Measurements from ENCODE around the gene USF2.

USF2 gene

DNA sequence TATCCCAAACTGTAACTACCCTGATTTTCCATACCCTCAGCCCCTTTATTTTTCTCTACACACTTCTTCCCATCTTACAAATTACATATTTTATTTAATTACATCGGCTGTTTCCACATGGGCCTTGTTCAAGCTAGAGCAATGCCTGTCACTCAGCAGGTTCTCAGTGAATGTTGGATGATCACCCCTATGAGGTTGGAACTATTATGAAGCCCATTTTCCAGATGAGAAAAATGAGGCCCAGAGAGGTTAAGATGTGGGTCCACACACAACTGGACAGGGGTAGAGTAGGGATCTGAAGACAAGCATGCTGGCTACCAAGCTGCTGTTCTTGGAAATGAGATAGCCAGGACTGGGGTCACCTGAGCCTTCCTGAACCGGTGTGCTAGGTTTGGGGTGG lies 33.2 kb downstream of the USF2 start:
- TF ChIP-seq, protein P1, sequence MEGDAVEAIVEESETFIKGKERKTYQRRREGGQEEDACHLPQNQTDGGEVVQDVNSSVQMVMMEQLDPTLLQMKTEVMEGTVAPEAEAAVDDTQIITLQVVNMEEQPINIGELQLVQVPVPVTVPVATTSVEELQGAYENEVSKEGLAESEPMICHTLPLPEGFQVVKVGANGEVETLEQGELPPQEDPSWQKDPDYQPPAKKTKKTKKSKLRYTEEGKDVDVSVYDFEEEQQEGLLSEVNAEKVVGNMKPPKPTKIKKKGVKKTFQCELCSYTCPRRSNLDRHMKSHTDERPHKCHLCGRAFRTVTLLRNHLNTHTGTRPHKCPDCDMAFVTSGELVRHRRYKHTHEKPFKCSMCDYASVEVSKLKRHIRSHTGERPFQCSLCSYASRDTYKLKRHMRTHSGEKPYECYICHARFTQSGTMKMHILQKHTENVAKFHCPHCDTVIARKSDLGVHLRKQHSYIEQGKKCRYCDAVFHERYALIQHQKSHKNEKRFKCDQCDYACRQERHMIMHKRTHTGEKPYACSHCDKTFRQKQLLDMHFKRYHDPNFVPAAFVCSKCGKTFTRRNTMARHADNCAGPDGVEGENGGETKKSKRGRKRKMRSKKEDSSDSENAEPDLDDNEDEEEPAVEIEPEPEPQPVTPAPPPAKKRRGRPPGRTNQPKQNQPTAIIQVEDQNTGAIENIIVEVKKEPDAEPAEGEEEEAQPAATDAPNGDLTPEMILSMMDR (IDR thresholded peaks at IDR 0.05; ENCODE audit: extremely low read depth, missing control alignments), result no peak
- no peak for DNase-seq (ENCODE audit: low spot score)

DNA sequence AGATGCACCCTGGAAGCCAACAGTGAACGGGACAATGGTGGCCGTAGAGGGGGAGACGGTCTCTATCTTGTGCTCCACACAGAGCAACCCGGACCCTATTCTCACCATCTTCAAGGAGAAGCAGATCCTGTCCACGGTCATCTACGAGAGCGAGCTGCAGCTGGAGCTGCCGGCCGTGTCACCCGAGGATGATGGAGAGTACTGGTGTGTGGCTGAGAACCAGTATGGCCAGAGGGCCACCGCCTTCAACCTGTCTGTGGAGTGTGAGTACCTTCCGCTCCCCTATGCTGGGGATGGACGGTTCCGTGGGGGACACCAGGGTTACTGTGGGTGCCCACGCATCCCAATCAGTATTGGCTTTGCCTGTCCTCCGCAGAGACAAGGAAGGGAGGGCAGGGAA lies 33.7 kb downstream of the USF2 start:
- TF ChIP-seq, protein P1 (IDR thresholded peaks at IDR 0.05; ENCODE audit: extremely low read depth, missing control alignments), result no peak
- no peak for DNase-seq (ENCODE audit: low spot score)

DNA sequence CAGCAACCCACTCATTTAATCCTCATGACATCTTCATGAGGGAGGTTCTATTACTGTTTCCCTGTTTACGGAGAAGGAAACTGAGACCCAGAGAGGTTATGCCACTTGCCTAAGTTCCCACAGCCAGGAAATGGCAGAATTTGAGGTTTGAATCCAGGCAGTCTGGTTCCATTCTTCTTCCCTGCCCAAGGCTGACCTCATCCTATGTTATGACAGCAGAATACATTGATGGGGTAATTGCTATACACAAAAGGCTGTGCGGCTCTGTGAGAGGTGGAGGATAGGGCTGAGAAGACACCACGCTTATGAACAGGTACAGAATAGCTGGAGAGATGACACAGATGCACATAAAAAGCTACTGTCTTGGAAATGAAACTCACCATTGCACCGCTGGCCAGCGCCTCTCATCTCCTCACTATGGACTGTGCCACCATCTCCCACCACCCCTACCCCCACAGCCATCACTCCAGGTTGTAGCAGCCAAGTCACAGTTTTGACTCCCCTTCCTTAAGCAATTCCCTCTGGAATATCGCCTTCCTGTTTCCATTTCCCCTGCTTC lies 34.7 kb downstream of the USF2 start:
- TF ChIP-seq, protein P1 (IDR thresholded peaks at IDR 0.05; ENCODE audit: extremely low read depth, missing control alignments), result no peak
- DNase-seq (ENCODE audit: low spot score), result no peak

DNA sequence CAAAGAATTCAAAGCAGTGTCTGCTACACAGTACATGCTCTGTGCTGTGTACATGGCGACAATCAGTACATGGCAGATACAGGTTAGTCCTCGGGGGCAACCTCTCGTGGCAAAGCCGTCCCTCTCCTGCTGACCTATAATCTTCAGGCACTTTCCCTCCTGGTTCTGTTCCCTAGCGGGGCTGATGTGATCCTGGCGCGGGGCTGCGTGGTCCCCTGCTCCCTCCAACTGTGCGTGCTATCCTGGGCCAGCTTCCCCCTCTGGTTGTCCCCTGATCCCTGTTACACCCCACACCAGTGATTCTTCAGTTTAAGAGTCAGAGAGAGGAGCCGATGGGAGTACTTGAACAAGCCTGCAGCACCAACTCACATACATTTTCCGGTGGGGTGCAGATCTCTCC lies 35.3 kb downstream of the USF2 start:
- DNase-seq (ENCODE audit: low spot score), result no peak
- TF ChIP-seq, protein P1 (IDR thresholded peaks at IDR 0.05; ENCODE audit: extremely low read depth, missing control alignments), result no peak

DNA sequence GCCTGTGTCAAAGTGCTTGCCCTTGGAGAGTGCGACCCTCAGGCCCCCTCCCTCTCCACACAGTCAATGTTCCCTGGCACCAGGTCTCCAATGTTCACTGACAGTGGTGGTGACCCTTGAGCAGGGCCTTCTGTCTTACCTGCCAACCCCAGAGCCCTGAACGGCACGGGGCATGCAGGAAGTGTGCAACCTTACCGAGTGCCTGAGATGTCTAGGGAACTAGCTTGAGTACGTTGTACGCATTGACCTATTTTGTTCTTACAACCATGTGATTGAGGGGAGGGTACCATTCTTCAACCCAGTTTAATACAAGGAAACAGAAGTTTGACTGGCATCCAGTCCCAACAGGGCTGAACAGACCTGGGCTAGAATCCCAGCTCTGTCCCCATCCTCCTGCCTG lies 36.4 kb downstream of the USF2 start:
- TF ChIP-seq, protein P1 (IDR thresholded peaks at IDR 0.05; ENCODE audit: extremely low read depth, missing control alignments), result no peak
- no peak for DNase-seq (ENCODE audit: low spot score)

DNA sequence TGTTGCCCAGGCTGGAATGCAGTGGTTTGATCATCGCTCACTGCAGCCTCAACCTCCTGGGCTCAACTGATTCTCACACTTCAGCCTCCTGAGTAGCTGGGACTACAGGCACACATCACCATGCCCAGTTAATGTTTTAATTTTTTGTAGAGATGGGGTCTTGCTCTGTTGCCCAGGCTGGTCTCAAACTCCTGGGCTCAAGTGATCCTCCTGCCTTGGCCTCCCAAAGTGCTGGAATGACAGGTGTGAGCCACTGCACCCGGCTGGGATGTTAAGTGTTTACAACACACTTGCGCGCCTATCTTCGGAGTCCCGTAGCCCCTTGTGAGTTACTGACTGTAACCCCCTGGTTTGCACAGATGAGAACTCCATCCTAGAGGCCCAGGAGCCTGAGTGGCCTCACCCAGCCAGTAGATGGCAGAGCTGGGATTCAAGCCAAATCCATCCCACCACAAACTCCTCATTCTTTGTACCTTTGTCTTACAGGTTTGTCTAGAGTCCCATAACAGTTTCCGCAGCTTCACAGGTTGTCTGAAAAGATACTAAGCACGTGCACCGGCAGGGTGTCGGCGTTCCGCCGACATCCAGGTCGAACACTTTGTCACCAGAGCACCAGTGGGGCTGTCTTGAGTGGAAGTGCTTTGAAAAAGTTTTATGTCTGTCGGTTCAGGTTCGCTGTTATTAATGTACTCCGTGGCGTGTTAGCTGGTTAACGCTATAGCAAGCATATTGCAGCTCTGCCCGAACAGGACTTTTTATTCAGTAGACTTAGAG lies 37.9 kb downstream of the USF2 start:
- TF ChIP-seq, protein P1 (IDR thresholded peaks at IDR 0.05; ENCODE audit: extremely low read depth, missing control alignments), result peak; percentile 16
- peak; percentile 62 for DNase-seq (ENCODE audit: low spot score)

DNA sequence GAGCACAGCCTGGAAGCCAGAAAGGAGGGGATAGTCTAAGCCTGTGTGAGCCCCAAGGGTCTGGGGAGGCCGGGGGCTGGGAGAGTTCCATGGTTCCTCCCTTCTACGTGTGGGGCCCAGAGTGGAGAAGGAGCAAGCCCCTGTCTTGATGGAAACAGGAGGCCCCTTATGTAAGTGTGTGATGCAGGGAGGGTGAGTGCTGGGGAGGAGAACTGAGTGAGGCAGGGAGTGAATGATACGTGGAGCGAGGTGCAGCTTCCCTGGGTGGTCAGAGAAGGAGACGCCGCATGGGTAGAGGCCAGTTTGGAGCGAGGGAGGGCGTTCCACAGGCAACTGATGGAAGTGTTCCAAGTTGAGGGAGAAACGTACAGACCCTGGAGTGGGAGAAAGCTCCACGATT lies 39.2 kb downstream of the USF2 start:
- DNase-seq (ENCODE audit: low spot score), result no peak

More for the DNA sequence above, 39.2 kb downstream of the USF2 start:
- TF ChIP-seq, protein P1 (IDR thresholded peaks at IDR 0.05; ENCODE audit: extremely low read depth, missing control alignments), result no peak

All from GM20000 (cell line).